ENCODE data around the gene AGBL4.

GRCh38 chr1:48495166-48495565, 1528.6 kb downstream of the AGBL4 start:
- TF ChIP-seq GATA2 (IDR thresholded peaks at IDR 0.05; ENCODE audit: low read depth, low read length), result no peak
- TF ChIP-seq GATA3 (IDR thresholded peaks at IDR 0.05; ENCODE audit: low read depth, low read length), result no peak

All from SH-SY5Y (cell line).